Measurements from ENCODE around the gene KPNA1.
"Not testable (repeated sequence)": the region's sequence is repeated elsewhere in the genome, so short reads cannot be mapped to it uniquely, and the experiment has no call there.

- TF ChIP-seq EZH2 (IDR thresholded peaks at IDR 0.05; ENCODE audit: low read length, unreplicated experiment); EZH2phosphoT487 (IDR thresholded peaks at IDR 0.05; ENCODE audit: borderline replicate concordance, low read length); CTCF (conservative IDR thresholded peaks at IDR 0.05; ENCODE audit: low read depth, low read length): not testable (repeated sequence)
Observed at GRCh38 chr3:122443762-122444490, 70.8 kb downstream of the KPNA1 start.

Data from PC-3 (cell line).